K562 (cell line): ENCODE measurements around the gene C1QTNF12. TPM values are rescaled to one million over a fixed set of nuclear protein-coding genes. Genes with fewer than 3 reads are reported as not detected.

Experiments
- microRNA-seq: library from miRNA; unstranded; fragments of <30 nt; microRNA quantifications from one replicate; pipeline ENCODE4, GENCODE V29; 2018; ENCODE audit warnings: borderline microRNAs expressed
- polyA plus RNA-seq, 8 experiments: library from polyadenylated mRNA; depleted of rRNA in 4 of 8; stranded (reverse) in 5 of 8; unstranded in 3 of 8; fragments of >200 nt; fragmentation: Nextera tagmentation in 2 of 8; fragmentation: Illumina TruSeq in 1 of 8; extraction: Ambion mirVana in 2 of 8; extraction: Trizol in 1 of 8; gene quantifications; 2 replicates each; pipeline versions ENCODE4 v1.2.1 to v1.2.3, GENCODE V29; 2011 to 2014; ENCODE audit warnings: inconsistent platforms in 1 of 8, missing spikeins in 1 of 8
- small RNA-seq: library from RNA; depleted of rRNA; stranded (forward); fragments of <200 nt; gene quantifications from one replicate; pipeline ENCODE3, GENCODE V24; 2014
- total RNA-seq, 7 experiments: library from RNA; depleted of rRNA in 6 of 7; stranded (reverse); fragments of >200 nt in 6 of 7; fragmentation: Illumina TruSeq in 2 of 7; extraction: Trizol in 2 of 7; gene quantifications; 2 replicates each; pipeline versions ENCODE4 v1.2.1 to v1.2.3, GENCODE V29; 2011 to 2021; ENCODE audit warnings: low replicate concordance in 1 of 7

Gene C1QTNF12
- total and polyA plus RNA-seq, 9 of the 15 experiments (the other 6 are each of a cell fraction or from before 2014, with no cell fraction given), result 0.11 to 4.3 (median 0.93) TPM; not detected in 3

Small RNA genes lying within 50 kb of the gene (microRNA-seq; reads per million reads assigned to microRNA genes)
- 0.46 reads per million for gene MIR6726

Small RNA genes lying within 50 kb of the gene (small RNA-seq; reads per million reads assigned to genes)
- gene MIR6726, result 0.11 reads per million

Other genes with a start within 250 kb of the C1QTNF12 start
Only the 7 nearest of the 26 such genes appear.
- not detected in 2 replicates for gene TNFRSF18, start 40.1 kb downstream of the C1QTNF12 start, total RNA-seq (2014; rRNA removed)
- not detected in 2 replicates for gene TNFRSF18, start 40.1 kb downstream of the C1QTNF12 start, total RNA-seq (2014; rRNA removed; fragmentation: Illumina TruSeq; extraction: Trizol)
- gene TNFRSF18, start 40.1 kb downstream of the C1QTNF12 start, total RNA-seq (2015; rRNA removed; fragmentation: Illumina TruSeq; extraction: Trizol), result not detected in 2 replicates
- 0.27 TPM in 1 of 2 replicates, not detected in the other for gene TNFRSF18, start 40.1 kb downstream of the C1QTNF12 start, total RNA-seq (2021)
- not detected in 2 replicates for gene TNFRSF18, start 40.1 kb downstream of the C1QTNF12 start, polyA plus RNA-seq (2011; rRNA removed)
- not detected in 2 replicates for gene TNFRSF18, start 40.1 kb downstream of the C1QTNF12 start, polyA plus RNA-seq (2014; fragmentation: Illumina TruSeq; extraction: Trizol)
- gene TNFRSF18, start 40.1 kb downstream of the C1QTNF12 start, polyA plus RNA-seq (2014; fragmentation: Nextera tagmentation; extraction: Ambion mirVana), result not detected
- gene TNFRSF18, start 40.1 kb downstream of the C1QTNF12 start, polyA plus RNA-seq (2014; rRNA removed), result 0.24 TPM in 1 of 2 replicates, not detected in the other
- gene TNFRSF4, start 32.6 kb downstream of the C1QTNF12 start, total RNA-seq (2014; rRNA removed), result 0.23 TPM in 1 of 2 replicates, not detected in the other
- gene TNFRSF4, start 32.6 kb downstream of the C1QTNF12 start, total RNA-seq (2014; rRNA removed; fragmentation: Illumina TruSeq; extraction: Trizol), result not detected in 2 replicates
- gene TNFRSF4, start 32.6 kb downstream of the C1QTNF12 start, total RNA-seq (2015; rRNA removed; fragmentation: Illumina TruSeq; extraction: Trizol), result 0.07 TPM in 1 of 2 replicates, not detected in the other
- 0.44 and 0.47 TPM in 2 replicates for gene TNFRSF4, start 32.6 kb downstream of the C1QTNF12 start, total RNA-seq (2021)
- 0.08 TPM in 1 of 2 replicates, not detected in the other for gene TNFRSF4, start 32.6 kb downstream of the C1QTNF12 start, polyA plus RNA-seq (2011; rRNA removed)
- not detected in 2 replicates for gene TNFRSF4, start 32.6 kb downstream of the C1QTNF12 start, polyA plus RNA-seq (2014; fragmentation: Illumina TruSeq; extraction: Trizol)
- gene TNFRSF4, start 32.6 kb downstream of the C1QTNF12 start, polyA plus RNA-seq (2014; fragmentation: Nextera tagmentation; extraction: Ambion mirVana), result not detected
- gene TNFRSF4, start 32.6 kb downstream of the C1QTNF12 start, polyA plus RNA-seq (2014; rRNA removed), result 0.16 TPM in 1 of 2 replicates, not detected in the other
- gene SDF4, start 14.7 kb downstream of the C1QTNF12 start, total RNA-seq (2014; rRNA removed), result 82.6 and 118 TPM in 2 replicates
- gene SDF4, start 14.7 kb downstream of the C1QTNF12 start, total RNA-seq (2014; rRNA removed; fragmentation: Illumina TruSeq; extraction: Trizol), result 18.1 and 30.3 TPM in 2 replicates
- gene SDF4, start 14.7 kb downstream of the C1QTNF12 start, total RNA-seq (2015; rRNA removed; fragmentation: Illumina TruSeq; extraction: Trizol), result 62.2 and 65.2 TPM in 2 replicates
- 152 and 160 TPM in 2 replicates for gene SDF4, start 14.7 kb downstream of the C1QTNF12 start, total RNA-seq (2021)
- 43.8 and 77.2 TPM in 2 replicates for gene SDF4, start 14.7 kb downstream of the C1QTNF12 start, polyA plus RNA-seq (2011; rRNA removed)
- gene SDF4, start 14.7 kb downstream of the C1QTNF12 start, polyA plus RNA-seq (2014; fragmentation: Illumina TruSeq; extraction: Trizol), result 66.0 and 88.1 TPM in 2 replicates
- 1 to 10 TPM in 1 of 2 experiments, under 1 TPM in 1; 0.35 to 4.9 TPM for gene SDF4, start 14.7 kb downstream of the C1QTNF12 start, polyA plus RNA-seq (2014; fragmentation: Nextera tagmentation; extraction: Ambion mirVana)
- gene SDF4, start 14.7 kb downstream of the C1QTNF12 start, polyA plus RNA-seq (2014; rRNA removed), result 93.4 and 101 TPM in 2 replicates
- gene B3GALT6, start 14.5 kb downstream of the C1QTNF12 start, total RNA-seq (2014; rRNA removed), result 29.8 and 33.0 TPM in 2 replicates
- 6.8 and 9.0 TPM in 2 replicates for gene B3GALT6, start 14.5 kb downstream of the C1QTNF12 start, total RNA-seq (2014; rRNA removed; fragmentation: Illumina TruSeq; extraction: Trizol)
- 12.8 and 13.9 TPM in 2 replicates for gene B3GALT6, start 14.5 kb downstream of the C1QTNF12 start, total RNA-seq (2015; rRNA removed; fragmentation: Illumina TruSeq; extraction: Trizol)
- 27.9 and 28.1 TPM in 2 replicates for gene B3GALT6, start 14.5 kb downstream of the C1QTNF12 start, total RNA-seq (2021)
- 5.6 and 7.8 TPM in 2 replicates for gene B3GALT6, start 14.5 kb downstream of the C1QTNF12 start, polyA plus RNA-seq (2011; rRNA removed)
- 8.4 and 9.9 TPM in 2 replicates for gene B3GALT6, start 14.5 kb downstream of the C1QTNF12 start, polyA plus RNA-seq (2014; fragmentation: Illumina TruSeq; extraction: Trizol)
- gene B3GALT6, start 14.5 kb downstream of the C1QTNF12 start, polyA plus RNA-seq (2014; fragmentation: Nextera tagmentation; extraction: Ambion mirVana), result 1 to 10 TPM in 1 of 2 experiments, under 1 TPM in 1; 0.68 to 1.0 TPM
- gene B3GALT6, start 14.5 kb downstream of the C1QTNF12 start, polyA plus RNA-seq (2014; rRNA removed), result 15.8 and 17.2 TPM in 2 replicates
- 110 and 124 TPM in 2 replicates for gene UBE2J2, start 27.1 kb upstream of the C1QTNF12 start, total RNA-seq (2014; rRNA removed)
- 47.1 and 51.5 TPM in 2 replicates for gene UBE2J2, start 27.1 kb upstream of the C1QTNF12 start, total RNA-seq (2014; rRNA removed; fragmentation: Illumina TruSeq; extraction: Trizol)
- 73.0 and 75.5 TPM in 2 replicates for gene UBE2J2, start 27.1 kb upstream of the C1QTNF12 start, total RNA-seq (2015; rRNA removed; fragmentation: Illumina TruSeq; extraction: Trizol)
- 109 and 112 TPM in 2 replicates for gene UBE2J2, start 27.1 kb upstream of the C1QTNF12 start, total RNA-seq (2021)
- gene UBE2J2, start 27.1 kb upstream of the C1QTNF12 start, polyA plus RNA-seq (2011; rRNA removed), result 36.4 and 45.5 TPM in 2 replicates
- gene UBE2J2, start 27.1 kb upstream of the C1QTNF12 start, polyA plus RNA-seq (2014; fragmentation: Illumina TruSeq; extraction: Trizol), result 81.5 and 83.2 TPM in 2 replicates
- gene UBE2J2, start 27.1 kb upstream of the C1QTNF12 start, polyA plus RNA-seq (2014; fragmentation: Nextera tagmentation; extraction: Ambion mirVana), result 1 to 10 TPM in 1 of 2 experiments, under 1 TPM in 1; 0.93 to 2.3 TPM
- 107 and 108 TPM in 2 replicates for gene UBE2J2, start 27.1 kb upstream of the C1QTNF12 start, polyA plus RNA-seq (2014; rRNA removed)
- 0.53 and 0.64 TPM in 2 replicates for gene SCNN1D, start 33.7 kb upstream of the C1QTNF12 start, total RNA-seq (2014; rRNA removed)
- 0.06 TPM in 1 of 2 replicates, not detected in the other for gene SCNN1D, start 33.7 kb upstream of the C1QTNF12 start, total RNA-seq (2014; rRNA removed; fragmentation: Illumina TruSeq; extraction: Trizol)
- gene SCNN1D, start 33.7 kb upstream of the C1QTNF12 start, total RNA-seq (2015; rRNA removed; fragmentation: Illumina TruSeq; extraction: Trizol), result 0.29 and 0.38 TPM in 2 replicates
- 0.73 and 0.87 TPM in 2 replicates for gene SCNN1D, start 33.7 kb upstream of the C1QTNF12 start, total RNA-seq (2021)
- gene SCNN1D, start 33.7 kb upstream of the C1QTNF12 start, polyA plus RNA-seq (2011; rRNA removed), result 0.38 and 0.92 TPM in 2 replicates
- 0.04 and 0.26 TPM in 2 replicates for gene SCNN1D, start 33.7 kb upstream of the C1QTNF12 start, polyA plus RNA-seq (2014; fragmentation: Illumina TruSeq; extraction: Trizol)
- under 1 TPM in 1 of 2 experiments, not detected in 1; 0.01 TPM for gene SCNN1D, start 33.7 kb upstream of the C1QTNF12 start, polyA plus RNA-seq (2014; fragmentation: Nextera tagmentation; extraction: Ambion mirVana)
- 1.1 TPM in 2 replicates for gene SCNN1D, start 33.7 kb upstream of the C1QTNF12 start, polyA plus RNA-seq (2014; rRNA removed)
- 29.6 and 33.3 TPM in 2 replicates for gene ACAP3, start 61.2 kb upstream of the C1QTNF12 start, total RNA-seq (2014; rRNA removed)
- gene ACAP3, start 61.2 kb upstream of the C1QTNF12 start, total RNA-seq (2014; rRNA removed; fragmentation: Illumina TruSeq; extraction: Trizol), result 1.9 and 3.5 TPM in 2 replicates
- 14.0 and 15.2 TPM in 2 replicates for gene ACAP3, start 61.2 kb upstream of the C1QTNF12 start, total RNA-seq (2015; rRNA removed; fragmentation: Illumina TruSeq; extraction: Trizol)
- gene ACAP3, start 61.2 kb upstream of the C1QTNF12 start, total RNA-seq (2021), result 44.1 and 49.0 TPM in 2 replicates
- 12.0 and 27.1 TPM in 2 replicates for gene ACAP3, start 61.2 kb upstream of the C1QTNF12 start, polyA plus RNA-seq (2011; rRNA removed)
- gene ACAP3, start 61.2 kb upstream of the C1QTNF12 start, polyA plus RNA-seq (2014; fragmentation: Illumina TruSeq; extraction: Trizol), result 7.2 and 11.8 TPM in 2 replicates
- gene ACAP3, start 61.2 kb upstream of the C1QTNF12 start, polyA plus RNA-seq (2014; fragmentation: Nextera tagmentation; extraction: Ambion mirVana), result under 1 TPM; 0.01 to 0.06 TPM
- gene ACAP3, start 61.2 kb upstream of the C1QTNF12 start, polyA plus RNA-seq (2014; rRNA removed), result 43.8 and 44.8 TPM in 2 replicates